ENCODE measurements around the gene C19orf38.

- no peak for TF ChIP-seq EZH2phosphoT487 (IDR thresholded peaks at IDR 0.05; ENCODE audit: borderline replicate concordance)
- TF ChIP-seq CTCF (conservative IDR thresholded peaks at IDR 0.05; ENCODE audit: low read length): no peak
These were observed 4.7 kb downstream of the C19orf38 start for GRCh38 chr19:10852941-10853340.

Data from Loucy (cell line).